ENCODE data around the gene PSME3IP1.

The PSME3IP1 gene

GRCh38 chr16:57130950-57131321, 54.9 kb downstream of the PSME3IP1 start:
- Histone ChIP-seq H3K9me3 (ENCODE audit: control insufficient read depth, insufficient read depth, low read length) (no peaks in the 10 kb centered on the region), H3K27ac (ENCODE audit: low read depth, low read length) (no peak overlapping the region), H3K9ac (ENCODE audit: low read depth, low read length) (no peak overlapping the region), H3K4me3 (ENCODE audit: low read depth, low read length) (no peak overlapping the region), H3K27me3 (ENCODE audit: control insufficient read depth, insufficient read depth, low read length) (no peaks in the 10 kb centered on the region), H3K4me1 (ENCODE audit: control insufficient read depth, insufficient read depth, low read length) (peaks cover 4% of the 10 kb centered on the region; the same call in 1 of the 2 replicates), H3K36me3 (ENCODE audit: control insufficient read depth, insufficient read depth, low read length) (no peaks in the 10 kb centered on the region)

- Histone ChIP-seq H3K4me1 (ENCODE audit: control insufficient read depth, insufficient read depth, low read length) (no peaks in the 10 kb centered on the region), H3K36me3 (ENCODE audit: control insufficient read depth, insufficient read depth, low read length) (no peaks in the 10 kb centered on the region), H3K9me3 (ENCODE audit: control insufficient read depth, insufficient read depth, low read length) (no peaks in the 10 kb centered on the region), H3K9ac (ENCODE audit: low read depth, low read length) (no peak overlapping the region), H3K4me3 (ENCODE audit: low read depth, low read length) (no peak overlapping the region), H3K27me3 (ENCODE audit: control insufficient read depth, insufficient read depth, low read length) (no peaks in the 10 kb centered on the region), H3K27ac (ENCODE audit: low read depth, low read length) (no peak overlapping the region)
Measured at GRCh38 chr16:57128771-57129389, 57.0 kb downstream of the PSME3IP1 start.

- Histone ChIP-seq H3K9ac (ENCODE audit: low read depth, low read length) (no peak overlapping the region), H3K4me1 (ENCODE audit: control insufficient read depth, insufficient read depth, low read length) (no peaks in the 10 kb centered on the region), H3K4me3 (ENCODE audit: low read depth, low read length) (no peak overlapping the region), H3K27ac (ENCODE audit: low read depth, low read length) (no peak overlapping the region), H3K27me3 (ENCODE audit: control insufficient read depth, insufficient read depth, low read length) (no peaks in the 10 kb centered on the region), H3K9me3 (ENCODE audit: control insufficient read depth, insufficient read depth, low read length) (no peaks in the 10 kb centered on the region), H3K36me3 (ENCODE audit: control insufficient read depth, insufficient read depth, low read length) (no peaks in the 10 kb centered on the region)
Measured at GRCh38 chr16:57127836-57128235, 58.0 kb downstream of the PSME3IP1 start.

- no peaks in the 10 kb centered on the region for H3K27me3 ChIP-seq (ENCODE audit: control insufficient read depth, insufficient read depth, low read length)
Measured at GRCh38 chr16:57127037-57127763, 58.6 kb downstream of the PSME3IP1 start.

GRCh38 chr16:57126411-57126810, 59.4 kb downstream of the PSME3IP1 start:
- Histone ChIP-seq H3K27ac (ENCODE audit: low read depth, low read length) (no peak overlapping the region), H3K27me3 (ENCODE audit: control insufficient read depth, insufficient read depth, low read length) (no peaks in the 10 kb centered on the region), H3K9me3 (ENCODE audit: control insufficient read depth, insufficient read depth, low read length) (no peaks in the 10 kb centered on the region), H3K36me3 (ENCODE audit: control insufficient read depth, insufficient read depth, low read length) (no peaks in the 10 kb centered on the region), H3K4me3 (ENCODE audit: low read depth, low read length) (no peak overlapping the region), H3K4me1 (ENCODE audit: control insufficient read depth, insufficient read depth, low read length) (no peaks in the 10 kb centered on the region), H3K9ac (ENCODE audit: low read depth, low read length) (no peak overlapping the region)

More at GRCh38 chr16:57127037-57127763, 58.6 kb downstream of the PSME3IP1 start:
- H3K27ac ChIP-seq (ENCODE audit: low read depth, low read length), result no peak overlapping the region
- no peaks in the 10 kb centered on the region for H3K4me1 ChIP-seq (ENCODE audit: control insufficient read depth, insufficient read depth, low read length)
- no peaks in the 10 kb centered on the region for H3K36me3 ChIP-seq (ENCODE audit: control insufficient read depth, insufficient read depth, low read length)
- H3K9me3 ChIP-seq (ENCODE audit: control insufficient read depth, insufficient read depth, low read length), result no peaks in the 10 kb centered on the region
- H3K9ac ChIP-seq (ENCODE audit: low read depth, low read length), result no peak overlapping the region
- H3K4me3 ChIP-seq (ENCODE audit: low read depth, low read length), result no peak overlapping the region

GRCh38 chr16:57125969-57126368, 59.9 kb downstream of the PSME3IP1 start:
- Histone ChIP-seq H3K9me3 (ENCODE audit: control insufficient read depth, insufficient read depth, low read length) (no peaks in the 10 kb centered on the region), H3K27ac (ENCODE audit: low read depth, low read length) (no peak overlapping the region), H3K4me1 (ENCODE audit: control insufficient read depth, insufficient read depth, low read length) (no peaks in the 10 kb centered on the region), H3K9ac (ENCODE audit: low read depth, low read length) (no peak overlapping the region), H3K4me3 (ENCODE audit: low read depth, low read length) (no peak overlapping the region), H3K27me3 (ENCODE audit: control insufficient read depth, insufficient read depth, low read length) (no peaks in the 10 kb centered on the region), H3K36me3 (ENCODE audit: control insufficient read depth, insufficient read depth, low read length) (no peaks in the 10 kb centered on the region)

- Histone ChIP-seq H3K9ac (ENCODE audit: low read depth, low read length) (no peak overlapping the region), H3K27ac (ENCODE audit: low read depth, low read length) (no peak overlapping the region), H3K4me3 (ENCODE audit: low read depth, low read length) (no peak overlapping the region), H3K9me3 (ENCODE audit: control insufficient read depth, insufficient read depth, low read length) (no peaks in the 10 kb centered on the region), H3K27me3 (ENCODE audit: control insufficient read depth, insufficient read depth, low read length) (no peaks in the 10 kb centered on the region), H3K36me3 (ENCODE audit: control insufficient read depth, insufficient read depth, low read length) (no peaks in the 10 kb centered on the region), H3K4me1 (ENCODE audit: control insufficient read depth, insufficient read depth, low read length) (no peaks in the 10 kb centered on the region)
Measured at GRCh38 chr16:57125376-57125775, 60.5 kb downstream of the PSME3IP1 start.

- Histone ChIP-seq H3K36me3 (ENCODE audit: control insufficient read depth, insufficient read depth, low read length) (no peaks in the 10 kb centered on the region), H3K9ac (ENCODE audit: low read depth, low read length) (no peak overlapping the region), H3K27me3 (ENCODE audit: control insufficient read depth, insufficient read depth, low read length) (no peaks in the 10 kb centered on the region), H3K4me3 (ENCODE audit: low read depth, low read length) (no peak overlapping the region), H3K27ac (ENCODE audit: low read depth, low read length) (no peak overlapping the region), H3K9me3 (ENCODE audit: control insufficient read depth, insufficient read depth, low read length) (no peaks in the 10 kb centered on the region), H3K4me1 (ENCODE audit: control insufficient read depth, insufficient read depth, low read length) (no peaks in the 10 kb centered on the region)
Measured at GRCh38 chr16:57123974-57124674, 61.7 kb downstream of the PSME3IP1 start.

- H3K4me3 ChIP-seq (ENCODE audit: low read depth, low read length), result no peak overlapping the region
- no peaks in the 10 kb centered on the region for H3K27me3 ChIP-seq (ENCODE audit: control insufficient read depth, insufficient read depth, low read length)
- H3K36me3 ChIP-seq (ENCODE audit: control insufficient read depth, insufficient read depth, low read length), result no peaks in the 10 kb centered on the region
- H3K9me3 ChIP-seq (ENCODE audit: control insufficient read depth, insufficient read depth, low read length), result no peaks in the 10 kb centered on the region
- no peak overlapping the region for H3K9ac ChIP-seq (ENCODE audit: low read depth, low read length)
- H3K27ac ChIP-seq (ENCODE audit: low read depth, low read length), result no peak overlapping the region
- no peaks in the 10 kb centered on the region for H3K4me1 ChIP-seq (ENCODE audit: control insufficient read depth, insufficient read depth, low read length)
Measured at GRCh38 chr16:57123216-57123973, 62.4 kb downstream of the PSME3IP1 start.

- no peaks in the 10 kb centered on the region for H3K36me3 ChIP-seq (ENCODE audit: control insufficient read depth, insufficient read depth, low read length)
- no peaks in the 10 kb centered on the region for H3K9me3 ChIP-seq (ENCODE audit: control insufficient read depth, insufficient read depth, low read length)
- H3K9ac ChIP-seq (ENCODE audit: low read depth, low read length), result no peak overlapping the region
- no peaks in the 10 kb centered on the region for H3K27me3 ChIP-seq (ENCODE audit: control insufficient read depth, insufficient read depth, low read length)
- H3K4me1 ChIP-seq (ENCODE audit: control insufficient read depth, insufficient read depth, low read length), result peaks cover 6% of the 10 kb centered on the region; the same call in 1 of the 2 replicates
- H3K4me3 ChIP-seq (ENCODE audit: low read depth, low read length), result no peak overlapping the region
- no peak overlapping the region for H3K27ac ChIP-seq (ENCODE audit: low read depth, low read length)
Measured at GRCh38 chr16:57118461-57119084, 67.3 kb downstream of the PSME3IP1 start.

Data from HUES48 (cell line).